Esophagus muscularis mucosa (tissue), 4 donors: Measurements from ENCODE around the gene PFKL. TPM values are rescaled to one million over a fixed set of nuclear protein-coding genes. Genes with fewer than 3 reads are reported as not detected.

Source experiments
- DNase-seq: peaks from one replicate; pipeline ENCODE4 v3.0.0-alpha.2; 2017; ENCODE audit errors: extremely low spot score
- H3K27ac ChIP-seq, 4 donors: fragments of 200-600 bp; sonication (generic); replicated peaks in 1 of 4; 1 replicate in 3 of 4; 2 replicates in 1 of 4; pipeline ENCODE4 v1.5.1; 2016 to 2019; ENCODE audit warnings: mild to moderate bottlenecking in 1 of 4
- H3K27me3 ChIP-seq, 4 donors: fragments of 200-600 bp; sonication (generic); one replicate each; pipeline versions ENCODE4 v1.5.1 to v1.6.0; 2016 to 2019
- H3K36me3 ChIP-seq, 4 donors: fragments of 200-600 bp; sonication (generic); one replicate each; pipeline ENCODE4 v1.5.1; 2016 to 2019
- H3K4me1 ChIP-seq, 4 donors: fragments of 200-600 bp; sonication (generic); one replicate each; pipeline ENCODE4 v1.5.1; 2016 to 2019
- H3K4me3 ChIP-seq, 4 donors: fragments of 200-600 bp; sonication (generic); 1 replicate in 2 of 4; 2 replicates in 2 of 4; pipeline ENCODE4 v1.5.1; 2016 to 2019; ENCODE audit warnings: mild to moderate bottlenecking in 4 of 4, moderate library complexity in 1 of 4
- H3K9me3 ChIP-seq, 4 donors: fragments of 200-600 bp; sonication (generic); 1 replicate in 3 of 4; 2 replicates in 1 of 4; pipeline ENCODE4 v1.5.1; 2016 to 2019
- CTCF ChIP-seq, 3 experiments: fragments of 200-600 bp in 2 of 3; fragments of 450-650 bp in 1 of 3; sonication (generic) in 2 of 3; IDR thresholded peaks; one replicate each; pipeline ENCODE4 v1.5.1; 2017 to 2019; ENCODE audit warnings: antibody characterized with exemption in 3 of 3, mild to moderate bottlenecking in 2 of 3, moderate library complexity in 1 of 3
- EP300 ChIP-seq: sonication (generic); formaldehyde crosslinking; IDR thresholded peaks from one replicate; pipeline ENCODE4 v1.6.1; 2017; ENCODE audit warnings: antibody characterized with exemption
- POLR2A ChIP-seq: fragments of 450-650 bp; IDR thresholded peaks from one replicate; pipeline ENCODE4 v1.6.1; 2017; ENCODE audit warnings: antibody characterized with exemption, moderate library complexity, mild to moderate bottlenecking, low read depth
- POLR2AphosphoS5 ChIP-seq, 2 donors: sonication (generic); formaldehyde crosslinking; IDR thresholded peaks; one replicate each; pipeline ENCODE4 v1.6.1; 2017; ENCODE audit warnings: antibody characterized with exemption in 2 of 2
- WGBS: methylation state at CpG from one replicate; pipeline ENCODE4 v1.1.5; 2018; 5-methylcytosine and 5-hydroxymethylcytosine counted together
- intact Hi-C: fragments of 100-400 bp; cut with DNase I; formaldehyde crosslinking; loops from one replicate; pipeline ENCODE4 v1.15.1; 2023
- total RNA-seq, 4 donors: library from RNA; depleted of rRNA; stranded (reverse); fragments of >200 nt; gene quantifications; one replicate each; pipeline versions ENCODE4 v1.1.0 to v1.2.1, GENCODE V29; 2016

PFKL gene
- total RNA-seq, 4 donors from 2014 or later = 61.5 to 109 (median 83.4) TPM

- no peak overlapping the region for H3K27ac ChIP-seq
- peaks cover 41 to 93% (median 92%) of the 10 kb centered on the region in 4 donors for H3K36me3 ChIP-seq
- intact Hi-C loops = no loop called here
- no peak overlapping the region for H3K4me3 ChIP-seq
- H3K4me1 ChIP-seq = no peaks in the 10 kb centered on the region
- no peak for DNase-seq
- no peaks in the 10 kb centered on the region for H3K27me3 ChIP-seq
- no peaks in the 10 kb centered on the region for H3K9me3 ChIP-seq
- TF ChIP-seq EP300 (no peak), POLR2AphosphoS5 (IDR thresholded peaks at IDR 0.05) (no peak), CTCF (IDR thresholded peaks at IDR 0.05) (no peak), POLR2A (no peak)
- 93% methylated on average over 12 of the region's 13 CpGs for WGBS
Measured at GRCh38 chr21:44313451-44313850, 13.6 kb downstream of the PFKL start.

GRCh38 chr21:44314128-44314527 is 14.3 kb downstream of the PFKL start:
- intact Hi-C loops = no loop called here
- WGBS = 92% methylated on average over 12 of the region's 15 CpGs

GRCh38 chr21:44314561-44314960 is 14.7 kb downstream of the PFKL start:
- Histone ChIP-seq H3K27me3 (no peaks in the 10 kb centered on the region), H3K27ac (no peak overlapping the region), H3K4me3 (no peak overlapping the region), H3K9me3 (no peaks in the 10 kb centered on the region), H3K36me3 (peaks cover 44 to 100% (median 98%) of the 10 kb centered on the region in 4 donors), H3K4me1 (no peaks in the 10 kb centered on the region)
- TF ChIP-seq POLR2A = no peak
- no peak for TF ChIP-seq CTCF (IDR thresholded peaks at IDR 0.05)
- TF ChIP-seq POLR2AphosphoS5 (IDR thresholded peaks at IDR 0.05) = no peak
- no peak for TF ChIP-seq EP300
- 96% methylated on average over 3 of the region's 11 CpGs for WGBS
- intact Hi-C loops = no loop called here
- DNase-seq = no peak

More at GRCh38 chr21:44314128-44314527, 14.3 kb downstream of the PFKL start:
- no peaks in the 10 kb centered on the region for H3K4me1 ChIP-seq
- no peaks in the 10 kb centered on the region for H3K9me3 ChIP-seq
- no peak for TF ChIP-seq EP300
- no peak for TF ChIP-seq POLR2A
- no peak for TF ChIP-seq POLR2AphosphoS5 (IDR thresholded peaks at IDR 0.05)
- no peak for TF ChIP-seq CTCF (IDR thresholded peaks at IDR 0.05)
- DNase-seq = no peak
- H3K36me3 ChIP-seq = peaks cover 44 to 99% (median 97%) of the 10 kb centered on the region in 4 donors
- H3K27ac ChIP-seq = no peak overlapping the region
- H3K4me3 ChIP-seq = no peak overlapping the region
- no peaks in the 10 kb centered on the region for H3K27me3 ChIP-seq

- WGBS = 81% methylated on average over 7 of the region's 16 CpGs
- Histone ChIP-seq H3K36me3 (peaks cover 44 to 100% (median 98%) of the 10 kb centered on the region in 4 donors), H3K27me3 (no peaks in the 10 kb centered on the region), H3K27ac (no peak overlapping the region), H3K9me3 (no peaks in the 10 kb centered on the region), H3K4me3 (no peak overlapping the region), H3K4me1 (no peaks in the 10 kb centered on the region)
- TF ChIP-seq POLR2A (no peak), CTCF (IDR thresholded peaks at IDR 0.05) (no peak), EP300 (no peak), POLR2AphosphoS5 (IDR thresholded peaks at IDR 0.05) (no peak)
- no peak for DNase-seq
- intact Hi-C loops = no loop called here
Measured at GRCh38 chr21:44315691-44316203, 15.9 kb downstream of the PFKL start.
